ENCODE data around the gene CTNND2. TPM values are rescaled to one million over a fixed set of nuclear protein-coding genes. Genes with fewer than 3 reads are reported as not detected.

CTNND2 gene
- total RNA-seq, 1 donor from 2014 or later = 6.9 TPM

- TF ChIP-seq CTCF (IDR thresholded peaks at IDR 0.05) = peak; percentile 37
- no peaks in the 10 kb centered on the region for H3K27me3 ChIP-seq
- ATAC-seq (peak; percentile 67), DNase-seq (no peak)
- no peaks in the 10 kb centered on the region for H3K9me3 ChIP-seq
- H3K4me1 ChIP-seq = no peaks in the 10 kb centered on the region
- H3K36me3 ChIP-seq = no peaks in the 10 kb centered on the region
- no peak overlapping the region for H3K4me3 ChIP-seq
- no peak overlapping the region for H3K27ac ChIP-seq
- intact Hi-C loops (cut with DNase I) = no loop called here
These were observed 184.3 kb downstream of the CTNND2 start for GRCh38 chr5:11719888-11720481.

GRCh38 chr5:11715461-11716196 is 188.6 kb downstream of the CTNND2 start:
- H3K36me3 ChIP-seq = no peaks in the 10 kb centered on the region
- no peak for DNase-seq
- ATAC-seq = no peak
- H3K27ac ChIP-seq = no peak overlapping the region
- no peak for TF ChIP-seq CTCF (IDR thresholded peaks at IDR 0.05)
- H3K27me3 ChIP-seq = no peaks in the 10 kb centered on the region
- intact Hi-C loops (cut with DNase I) = no loop called here
- H3K4me3 ChIP-seq = no peak overlapping the region
- H3K9me3 ChIP-seq = no peaks in the 10 kb centered on the region
- no peaks in the 10 kb centered on the region for H3K4me1 ChIP-seq

- no peaks in the 10 kb centered on the region for H3K36me3 ChIP-seq
- H3K27me3 ChIP-seq = no peaks in the 10 kb centered on the region
- ATAC-seq (no peak), DNase-seq (no peak)
- H3K9me3 ChIP-seq = no peaks in the 10 kb centered on the region
- no peak overlapping the region for H3K4me3 ChIP-seq
- H3K4me1 ChIP-seq = no peaks in the 10 kb centered on the region
- intact Hi-C loops (cut with DNase I) = no loop called here
- no peak for TF ChIP-seq CTCF (IDR thresholded peaks at IDR 0.05)
- H3K27ac ChIP-seq = no peak overlapping the region
These were observed 192.3 kb downstream of the CTNND2 start for GRCh38 chr5:11711932-11712331.

- H3K36me3 ChIP-seq = no peaks in the 10 kb centered on the region
- no peak for TF ChIP-seq CTCF (IDR thresholded peaks at IDR 0.05)
- H3K27ac ChIP-seq = no peak overlapping the region
- H3K4me3 ChIP-seq = no peak overlapping the region
- no peaks in the 10 kb centered on the region for H3K9me3 ChIP-seq
- no peaks in the 10 kb centered on the region for H3K4me1 ChIP-seq
- DNase-seq = no peak
- no peaks in the 10 kb centered on the region for H3K27me3 ChIP-seq
- no peak for ATAC-seq
- intact Hi-C loops (cut with DNase I) = no loop called here
These were observed 195.2 kb downstream of the CTNND2 start for GRCh38 chr5:11709021-11709420.

- no peaks in the 10 kb centered on the region for H3K36me3 ChIP-seq
- no peak for ATAC-seq
- intact Hi-C loops (cut with DNase I) = no loop called here
- H3K27me3 ChIP-seq = no peaks in the 10 kb centered on the region
- no peak overlapping the region for H3K27ac ChIP-seq
- H3K9me3 ChIP-seq = no peaks in the 10 kb centered on the region
- no peak for DNase-seq
- no peaks in the 10 kb centered on the region for H3K4me1 ChIP-seq
- TF ChIP-seq CTCF (IDR thresholded peaks at IDR 0.05) = no peak
- no peak overlapping the region for H3K4me3 ChIP-seq
These were observed 199.3 kb downstream of the CTNND2 start for GRCh38 chr5:11704916-11705315.
